ENCODE data around the gene REELD1.

REELD1 gene

GRCh38 chr4:146214238-146214637, at the start of gene REELD1:
TSS of gene REELD1 (plus strand) at chr4:146214538. CDS start at chr4:146216953, 2,415 bp downstream.
- no peak within 1 kb of the TSS for H3K27ac ChIP-seq (ENCODE audit: low read depth, low read length)
- no peaks in the 10 kb centered on the region for H3K36me3 ChIP-seq (ENCODE audit: control insufficient read depth, insufficient read depth, low read length)
- H3K27me3 ChIP-seq (ENCODE audit: control insufficient read depth, insufficient read depth, low read length), result no peaks in the 10 kb centered on the region
- no peaks in the 10 kb centered on the region for H3K4me1 ChIP-seq (ENCODE audit: control insufficient read depth, insufficient read depth, low read length)
- no peak within 1 kb of the TSS for H3K9ac ChIP-seq (ENCODE audit: low read length)
- H3K4me3 ChIP-seq (ENCODE audit: low read length), result no peak within 1 kb of the TSS

- no peak overlapping the region for H3K27ac ChIP-seq (ENCODE audit: low read depth, low read length)
- H3K4me1 ChIP-seq (ENCODE audit: control insufficient read depth, insufficient read depth, low read length), result no peaks in the 10 kb centered on the region
- no peaks in the 10 kb centered on the region for H3K36me3 ChIP-seq (ENCODE audit: control insufficient read depth, insufficient read depth, low read length)
- H3K27me3 ChIP-seq (ENCODE audit: control insufficient read depth, insufficient read depth, low read length), result no peaks in the 10 kb centered on the region
- H3K4me3 ChIP-seq (ENCODE audit: low read length), result no peak overlapping the region
- no peak overlapping the region for H3K9ac ChIP-seq (ENCODE audit: low read length)
These were observed 49.1 kb upstream of the REELD1 start for GRCh38 chr4:146165221-146165620.

GRCh38 chr4:146165840-146166239, 48.5 kb upstream of the REELD1 start:
- Histone ChIP-seq H3K27me3 (ENCODE audit: control insufficient read depth, insufficient read depth, low read length) (no peaks in the 10 kb centered on the region), H3K27ac (ENCODE audit: low read depth, low read length) (no peak overlapping the region), H3K36me3 (ENCODE audit: control insufficient read depth, insufficient read depth, low read length) (no peaks in the 10 kb centered on the region)

GRCh38 chr4:146170149-146170548, 44.2 kb upstream of the REELD1 start:
- no peak overlapping the region for H3K9ac ChIP-seq (ENCODE audit: low read length)
- peaks cover 1% of the 10 kb centered on the region for H3K4me1 ChIP-seq (ENCODE audit: control insufficient read depth, insufficient read depth, low read length)
- H3K27me3 ChIP-seq (ENCODE audit: control insufficient read depth, insufficient read depth, low read length), result no peaks in the 10 kb centered on the region
- no peak overlapping the region for H3K27ac ChIP-seq (ENCODE audit: low read depth, low read length)
- H3K4me3 ChIP-seq (ENCODE audit: low read length), result no peak overlapping the region
- H3K36me3 ChIP-seq (ENCODE audit: control insufficient read depth, insufficient read depth, low read length), result no peaks in the 10 kb centered on the region

More at GRCh38 chr4:146165840-146166239, 48.5 kb upstream of the REELD1 start:
- Histone ChIP-seq H3K4me3 (ENCODE audit: low read length) (no peak overlapping the region), H3K9ac (ENCODE audit: low read length) (no peak overlapping the region), H3K4me1 (ENCODE audit: control insufficient read depth, insufficient read depth, low read length) (no peaks in the 10 kb centered on the region)

- Histone ChIP-seq H3K9ac (ENCODE audit: low read length) (peak within 1 kb of the TSS; percentile 72), H3K27me3 (ENCODE audit: control insufficient read depth, insufficient read depth, low read length) (no peaks in the 10 kb centered on the region), H3K27ac (ENCODE audit: low read depth, low read length) (peak within 1 kb of the TSS; percentile 83), H3K36me3 (ENCODE audit: control insufficient read depth, insufficient read depth, low read length) (no peaks in the 10 kb centered on the region), H3K4me1 (ENCODE audit: control insufficient read depth, insufficient read depth, low read length) (peaks cover 12% of the 10 kb centered on the region), H3K4me3 (ENCODE audit: low read length) (peak within 1 kb of the TSS; percentile 91)
These were observed 38.5 kb upstream of the REELD1 start, which contains the start of gene LSM6 for GRCh38 chr4:146175541-146176453. TSS of gene LSM6 (plus strand) at chr4:146175718. CDS start at chr4:146182922, 7,204 bp downstream.

GRCh38 chr4:146176891-146177290, 37.4 kb upstream of the REELD1 start:
- Histone ChIP-seq H3K27me3 (ENCODE audit: control insufficient read depth, insufficient read depth, low read length) (no peaks in the 10 kb centered on the region), H3K4me1 (ENCODE audit: control insufficient read depth, insufficient read depth, low read length) (peaks cover 12% of the 10 kb centered on the region), H3K36me3 (ENCODE audit: control insufficient read depth, insufficient read depth, low read length) (no peaks in the 10 kb centered on the region), H3K27ac (ENCODE audit: low read depth, low read length) (no peak overlapping the region), H3K4me3 (ENCODE audit: low read length) (peak overlapping the region; percentile 91), H3K9ac (ENCODE audit: low read length) (no peak overlapping the region)

- Histone ChIP-seq H3K4me1 (ENCODE audit: control insufficient read depth, insufficient read depth, low read length) (peaks cover 12% of the 10 kb centered on the region), H3K27ac (ENCODE audit: low read depth, low read length) (no peak overlapping the region), H3K9ac (ENCODE audit: low read length) (no peak overlapping the region), H3K4me3 (ENCODE audit: low read length) (no peak overlapping the region), H3K36me3 (ENCODE audit: control insufficient read depth, insufficient read depth, low read length) (no peaks in the 10 kb centered on the region), H3K27me3 (ENCODE audit: control insufficient read depth, insufficient read depth, low read length) (no peaks in the 10 kb centered on the region)
These were observed 36.2 kb upstream of the REELD1 start for GRCh38 chr4:146178126-146178525.

GRCh38 chr4:146179784-146180370, 34.5 kb upstream of the REELD1 start:
- no peaks in the 10 kb centered on the region for H3K36me3 ChIP-seq (ENCODE audit: control insufficient read depth, insufficient read depth, low read length)
- H3K9ac ChIP-seq (ENCODE audit: low read length), result no peak overlapping the region
- peaks cover 12% of the 10 kb centered on the region for H3K4me1 ChIP-seq (ENCODE audit: control insufficient read depth, insufficient read depth, low read length)
- no peak overlapping the region for H3K27ac ChIP-seq (ENCODE audit: low read depth, low read length)
- no peaks in the 10 kb centered on the region for H3K27me3 ChIP-seq (ENCODE audit: control insufficient read depth, insufficient read depth, low read length)
- no peak overlapping the region for H3K4me3 ChIP-seq (ENCODE audit: low read length)

GRCh38 chr4:146182443-146182842, 31.9 kb upstream of the REELD1 start:
- no peak overlapping the region for H3K9ac ChIP-seq (ENCODE audit: low read length)
- peaks cover 1% of the 10 kb centered on the region for H3K36me3 ChIP-seq (ENCODE audit: control insufficient read depth, insufficient read depth, low read length)
- H3K27ac ChIP-seq (ENCODE audit: low read depth, low read length), result no peak overlapping the region
- H3K4me3 ChIP-seq (ENCODE audit: low read length), result no peak overlapping the region
- H3K4me1 ChIP-seq (ENCODE audit: control insufficient read depth, insufficient read depth, low read length), result peaks cover 3% of the 10 kb centered on the region
- no peaks in the 10 kb centered on the region for H3K27me3 ChIP-seq (ENCODE audit: control insufficient read depth, insufficient read depth, low read length)

GRCh38 chr4:146183209-146183608, 31.1 kb upstream of the REELD1 start:
- Histone ChIP-seq H3K4me3 (ENCODE audit: low read length) (no peak overlapping the region), H3K36me3 (ENCODE audit: control insufficient read depth, insufficient read depth, low read length) (peaks cover 4% of the 10 kb centered on the region), H3K4me1 (ENCODE audit: control insufficient read depth, insufficient read depth, low read length) (no peaks in the 10 kb centered on the region), H3K27me3 (ENCODE audit: control insufficient read depth, insufficient read depth, low read length) (no peaks in the 10 kb centered on the region), H3K9ac (ENCODE audit: low read length) (no peak overlapping the region), H3K27ac (ENCODE audit: low read depth, low read length) (no peak overlapping the region)

- Histone ChIP-seq H3K4me3 (ENCODE audit: low read length) (no peak overlapping the region), H3K27me3 (ENCODE audit: control insufficient read depth, insufficient read depth, low read length) (no peaks in the 10 kb centered on the region), H3K36me3 (ENCODE audit: control insufficient read depth, insufficient read depth, low read length) (peaks cover 11% of the 10 kb centered on the region), H3K4me1 (ENCODE audit: control insufficient read depth, insufficient read depth, low read length) (peaks cover 5% of the 10 kb centered on the region), H3K9ac (ENCODE audit: low read length) (no peak overlapping the region), H3K27ac (ENCODE audit: low read depth, low read length) (no peak overlapping the region)
These were observed 28.3 kb upstream of the REELD1 start for GRCh38 chr4:146186041-146186440.

GRCh38 chr4:146186596-146186995, 27.7 kb upstream of the REELD1 start:
- no peak overlapping the region for H3K4me3 ChIP-seq (ENCODE audit: low read length)
- H3K27ac ChIP-seq (ENCODE audit: low read depth, low read length), result no peak overlapping the region
- peaks cover 11% of the 10 kb centered on the region for H3K36me3 ChIP-seq (ENCODE audit: control insufficient read depth, insufficient read depth, low read length)
- peaks cover 6% of the 10 kb centered on the region for H3K4me1 ChIP-seq (ENCODE audit: control insufficient read depth, insufficient read depth, low read length)
- H3K9ac ChIP-seq (ENCODE audit: low read length), result no peak overlapping the region
- no peaks in the 10 kb centered on the region for H3K27me3 ChIP-seq (ENCODE audit: control insufficient read depth, insufficient read depth, low read length)
